Stomach (tissue), 4 donors: ENCODE data around the gene KCNF1.

Experiments used
- CTCF ChIP-seq, 7 experiments: fragments of 450-650 bp in 4 of 7; fragments of 200-600 bp in 3 of 7; sonication (generic) in 3 of 7; IDR thresholded peaks; one replicate each; pipeline ENCODE4 v1.5.1; 2016 to 2019; ENCODE audit warnings: antibody characterized with exemption in 7 of 7, control low read depth in 2 of 7, mild to moderate bottlenecking in 1 of 7
- EP300 ChIP-seq: sonication (generic); formaldehyde crosslinking; IDR thresholded peaks from one replicate; pipeline ENCODE4 v1.6.1; 2017; ENCODE audit warnings: antibody characterized with exemption
- POLR2A ChIP-seq, 4 donors: fragments of 450-650 bp; IDR thresholded peaks; one replicate each; pipeline ENCODE4 v1.6.1; 2016; ENCODE audit warnings: antibody characterized with exemption in 4 of 4, control low read depth in 2 of 4, mild to moderate bottlenecking in 1 of 4, moderate library complexity in 1 of 4

GRCh38 chr2:10920764-10921388 lies 9.1 kb downstream of the KCNF1 start:
- TF ChIP-seq CTCF (IDR thresholded peaks at IDR 0.05) = no peak
- no peak for TF ChIP-seq EP300
- TF ChIP-seq POLR2A (IDR thresholded peaks at IDR 0.05) = no peak
